HG03354 (cell line): Measurements from ENCODE around the gene SYCE1.
A peak's percentile ranks its signal among the peaks of the same experiment; 100 is the strongest.
"Not testable (repeated sequence)": the region's sequence is repeated elsewhere in the genome, so short reads cannot be mapped to it uniquely, and the experiment has no call there.

Source experiments
- ATAC-seq: cut with Tn5 transposase; IDR thresholded peaks from one replicate; pipeline ENCODE4 v1.9.1; 2021; ENCODE audit warnings: mild to moderate bottlenecking; ENCODE audit not compliant: unreplicated experiment, poor library complexity, severe bottlenecking

The SYCE1 gene

DNA sequence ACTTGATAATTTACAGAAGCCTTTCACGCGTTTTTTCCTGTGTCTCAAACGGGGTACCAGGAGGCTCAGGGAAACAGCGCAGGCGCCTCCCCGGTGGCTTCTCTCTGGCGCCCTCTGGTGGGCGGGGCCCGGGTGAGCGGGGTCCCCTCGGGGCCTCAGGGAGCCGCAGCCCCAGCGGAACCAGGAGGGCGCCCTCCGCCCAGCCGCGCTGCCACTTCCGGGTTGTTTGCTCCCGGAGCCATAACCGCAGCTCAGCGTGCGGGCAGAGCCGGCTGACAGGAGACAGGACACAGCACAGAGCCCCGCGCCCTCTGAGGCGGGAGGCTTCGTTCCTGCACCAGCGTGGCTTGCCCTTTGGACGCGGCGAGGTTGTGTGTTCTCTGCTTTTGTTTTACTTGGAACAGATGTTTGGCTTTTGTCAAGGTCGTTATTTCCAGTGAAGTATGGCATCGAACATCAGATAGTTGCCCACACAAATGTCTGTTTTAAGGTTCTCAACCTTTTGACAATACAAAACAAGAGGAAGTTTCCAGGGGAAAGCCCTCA, 45.1 kb downstream of the SYCE1 start:
- ATAC-seq = peak; percentile 98

DNA sequence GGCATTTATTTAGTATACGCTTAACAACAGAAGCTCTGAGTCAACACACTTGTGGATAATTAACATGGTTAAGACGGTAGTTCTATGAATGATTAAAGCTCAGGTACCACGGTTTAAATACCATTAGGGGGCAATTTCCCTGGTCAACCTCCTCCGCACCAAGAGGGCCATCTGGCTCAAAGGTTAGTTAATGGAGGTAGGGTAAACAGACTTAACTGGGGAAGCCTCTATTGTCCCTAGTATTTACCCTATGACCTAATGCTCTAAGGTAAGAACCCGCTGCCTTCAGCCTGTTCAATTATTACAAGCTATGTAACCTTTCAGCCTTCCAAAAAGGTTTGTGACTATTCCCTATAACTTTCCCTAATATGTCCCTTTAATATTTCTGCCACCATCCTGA, 46.9 kb downstream of the SYCE1 start:
- ATAC-seq = not testable (repeated sequence)

DNA sequence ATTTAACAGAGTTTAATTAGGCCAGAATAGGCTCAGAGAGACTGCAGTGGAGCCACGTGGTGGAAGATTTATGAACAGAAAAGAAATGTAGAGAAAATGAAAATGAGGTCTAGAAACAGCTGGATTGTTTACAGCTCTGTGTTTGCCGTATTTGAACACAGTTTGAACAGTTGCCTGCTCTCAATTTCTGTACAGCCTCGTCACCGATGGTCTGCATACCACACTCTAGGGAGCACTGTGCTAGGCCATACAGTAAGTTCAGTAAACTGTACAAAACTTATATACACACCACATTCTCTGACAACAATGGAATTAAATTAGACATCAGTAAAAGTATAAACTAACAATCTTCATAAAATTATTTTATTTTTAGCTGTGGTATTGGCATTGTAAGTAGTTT, 49.3 kb downstream of the SYCE1 start:
- ATAC-seq = no peak

DNA sequence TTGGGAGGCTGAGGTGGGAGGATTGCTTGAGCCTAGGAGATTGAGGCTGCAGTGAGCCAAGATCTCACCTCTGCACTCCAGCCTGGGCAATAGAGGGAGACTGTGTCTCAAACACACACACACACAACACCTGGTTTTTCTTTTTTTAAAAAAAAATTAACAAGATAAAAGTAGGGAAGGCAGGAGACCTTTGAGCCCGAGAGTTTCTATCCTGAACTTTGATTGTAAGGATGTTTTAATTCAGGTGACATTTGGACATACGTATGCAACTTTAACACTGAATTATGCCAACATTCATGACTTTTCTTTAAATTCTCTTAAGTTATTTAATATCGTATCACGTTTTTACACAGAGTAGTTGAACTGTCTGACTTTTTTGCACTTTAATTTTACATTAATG, 49.9 kb downstream of the SYCE1 start:
- no peak for ATAC-seq

DNA sequence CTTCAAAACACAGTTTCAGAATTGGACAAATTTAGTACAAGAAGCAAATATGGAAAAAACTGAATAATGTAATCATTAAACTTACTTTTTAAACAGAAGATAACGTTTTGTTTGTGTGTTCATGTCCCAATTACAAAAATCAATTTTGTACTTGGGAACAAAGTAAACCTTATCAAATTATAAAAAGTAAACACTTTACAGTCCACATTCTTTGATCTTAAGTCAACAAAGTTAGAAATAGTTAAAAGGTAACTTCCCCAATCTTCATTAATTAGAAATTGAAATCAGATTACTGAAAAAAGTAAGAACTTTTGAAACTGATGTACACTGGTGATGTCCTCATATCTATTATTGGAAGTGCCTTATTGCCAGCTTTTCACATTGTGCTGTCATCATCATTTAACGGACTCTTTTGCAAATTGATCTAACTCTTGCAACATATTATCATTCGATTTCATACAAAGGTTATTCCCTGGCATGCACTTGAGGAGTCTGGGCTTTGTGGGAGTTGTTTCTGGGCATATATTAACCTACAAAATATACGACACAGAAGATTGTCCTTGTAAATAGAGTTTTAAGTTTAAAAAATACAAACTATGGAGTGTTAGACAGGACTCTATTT, 53.4 kb downstream of the SYCE1 start:
- ATAC-seq = no peak

DNA sequence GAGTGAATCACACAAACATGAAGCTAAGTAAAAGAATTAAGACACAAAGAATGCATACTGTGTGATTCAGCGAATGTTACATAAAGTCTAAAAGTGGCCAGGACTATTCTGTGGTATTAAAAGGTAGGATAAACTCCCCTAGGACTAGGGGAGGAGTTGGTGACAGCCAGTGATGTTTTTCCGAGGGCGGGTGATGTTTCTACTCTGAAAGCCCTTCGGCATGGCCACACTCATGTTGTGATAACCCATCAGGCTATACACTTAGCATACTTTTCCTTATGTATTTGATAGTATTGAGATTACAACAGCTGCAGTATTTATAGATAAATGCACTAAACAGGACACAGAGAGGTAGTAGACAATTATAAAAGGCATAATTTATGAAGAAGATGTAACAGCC, 54.0 kb downstream of the SYCE1 start:
- no peak for ATAC-seq

DNA sequence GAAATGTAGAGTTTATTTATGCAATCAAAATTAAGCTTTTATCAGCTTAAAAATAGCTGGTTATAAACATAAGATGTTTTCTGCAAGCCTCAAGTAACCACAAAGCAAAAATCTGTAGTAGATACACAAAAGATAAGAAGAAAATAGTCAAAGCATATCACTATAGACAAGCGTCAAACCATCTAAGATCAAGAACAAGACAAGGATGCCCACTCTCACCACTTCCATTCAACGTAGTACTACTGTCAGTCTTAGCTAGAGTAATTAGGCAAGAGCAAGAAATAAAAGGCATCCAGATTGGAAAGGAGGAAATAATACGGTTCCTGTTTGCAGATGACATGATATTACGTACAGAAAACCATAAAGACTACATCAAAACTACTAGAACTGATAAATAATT, 55.7 kb downstream of the SYCE1 start:
- ATAC-seq = no peak
